HG03520 (cell line): ENCODE results near the gene PNPLA7.
"Not testable (repeated sequence)": the region's sequence is repeated elsewhere in the genome, so short reads cannot be mapped to it uniquely, and the experiment has no call there.

Source experiments
- ATAC-seq: cut with Tn5 transposase; IDR thresholded peaks from one replicate; pipeline ENCODE4 v1.9.1; 2021; ENCODE audit warnings: mild to moderate bottlenecking, moderate library complexity; ENCODE audit not compliant: unreplicated experiment

The PNPLA7 gene

DNA sequence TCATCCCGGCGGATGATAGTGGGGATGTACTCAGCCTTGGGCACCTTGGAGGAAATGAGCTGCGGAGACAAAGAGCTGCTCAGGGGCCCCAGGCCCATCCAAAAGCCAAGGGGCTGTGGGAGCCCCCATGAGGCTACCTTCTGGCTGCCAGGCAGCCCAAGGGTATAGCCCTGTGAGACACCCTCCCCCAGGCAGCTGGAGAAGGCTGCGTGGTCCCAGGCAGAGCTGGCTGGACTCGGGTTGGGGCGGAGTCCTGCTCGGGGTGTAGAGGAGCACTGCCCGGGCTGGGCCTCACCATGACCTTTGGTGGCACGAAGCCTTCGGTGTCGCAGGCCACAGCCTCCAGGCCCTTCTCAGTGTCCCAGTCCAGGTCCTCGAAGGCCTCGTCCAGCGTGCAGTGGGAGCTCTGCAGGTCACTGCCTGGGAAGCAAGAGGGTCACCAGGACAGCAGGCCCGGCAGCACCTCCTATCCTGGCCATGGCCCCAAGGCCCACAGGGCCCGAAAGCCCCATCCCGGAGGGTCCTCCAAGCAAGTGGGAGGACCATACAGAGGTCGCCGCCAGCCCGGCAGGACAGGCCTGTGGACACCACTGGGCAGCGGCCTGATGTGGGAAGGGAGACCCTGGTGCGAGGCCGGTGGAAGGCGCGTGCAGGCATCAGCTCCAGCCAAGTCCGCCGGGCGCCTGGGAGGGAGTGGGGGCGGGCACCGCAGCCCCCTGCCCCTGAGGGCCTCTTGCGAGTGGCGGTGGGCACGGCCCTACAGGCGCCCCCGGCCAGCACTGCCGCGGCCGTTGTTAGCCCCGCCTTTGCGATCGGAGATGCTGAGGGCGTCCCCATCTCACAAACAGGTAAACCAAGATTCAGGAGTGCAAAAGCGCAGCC is 97.2 kb downstream of the PNPLA7 start:
- ATAC-seq = no peak

DNA sequence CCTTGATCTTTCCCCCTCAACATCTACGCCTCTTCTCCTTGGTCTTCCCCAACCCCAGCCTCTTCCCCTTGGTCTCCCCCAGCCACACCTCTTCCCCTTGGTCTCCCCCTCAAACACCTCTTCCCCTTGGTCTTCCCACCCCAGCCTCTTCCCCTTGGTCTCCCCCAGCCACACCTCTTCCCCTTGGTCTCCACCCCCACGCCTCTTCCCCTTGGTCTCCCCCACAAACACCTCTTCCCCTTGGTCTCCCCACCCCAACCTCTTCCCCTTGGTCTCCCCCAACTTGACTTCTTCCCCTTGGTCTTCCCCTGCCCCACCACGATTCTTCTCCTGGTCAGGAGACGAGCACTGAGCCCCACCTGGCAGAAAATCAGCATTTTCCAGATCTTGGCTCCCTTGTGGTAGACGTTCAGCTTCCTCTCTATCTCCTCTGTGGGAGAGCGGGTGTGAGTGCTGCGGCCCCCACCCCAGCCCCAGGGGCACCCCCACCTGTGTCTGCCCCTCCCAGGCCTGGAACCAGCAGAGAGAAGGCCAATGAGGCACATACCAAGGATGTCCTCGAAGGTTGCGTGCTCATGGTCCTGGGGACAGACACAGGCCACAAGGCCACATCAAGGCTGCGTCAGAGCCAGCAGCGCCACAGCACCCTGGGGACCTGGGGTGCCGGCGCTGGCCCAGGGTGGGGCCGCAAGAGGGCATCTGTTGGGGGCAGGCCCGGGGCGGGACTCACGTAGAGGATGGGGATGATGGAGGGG is 98.0 kb downstream of the PNPLA7 start:
- ATAC-seq = no peak

DNA sequence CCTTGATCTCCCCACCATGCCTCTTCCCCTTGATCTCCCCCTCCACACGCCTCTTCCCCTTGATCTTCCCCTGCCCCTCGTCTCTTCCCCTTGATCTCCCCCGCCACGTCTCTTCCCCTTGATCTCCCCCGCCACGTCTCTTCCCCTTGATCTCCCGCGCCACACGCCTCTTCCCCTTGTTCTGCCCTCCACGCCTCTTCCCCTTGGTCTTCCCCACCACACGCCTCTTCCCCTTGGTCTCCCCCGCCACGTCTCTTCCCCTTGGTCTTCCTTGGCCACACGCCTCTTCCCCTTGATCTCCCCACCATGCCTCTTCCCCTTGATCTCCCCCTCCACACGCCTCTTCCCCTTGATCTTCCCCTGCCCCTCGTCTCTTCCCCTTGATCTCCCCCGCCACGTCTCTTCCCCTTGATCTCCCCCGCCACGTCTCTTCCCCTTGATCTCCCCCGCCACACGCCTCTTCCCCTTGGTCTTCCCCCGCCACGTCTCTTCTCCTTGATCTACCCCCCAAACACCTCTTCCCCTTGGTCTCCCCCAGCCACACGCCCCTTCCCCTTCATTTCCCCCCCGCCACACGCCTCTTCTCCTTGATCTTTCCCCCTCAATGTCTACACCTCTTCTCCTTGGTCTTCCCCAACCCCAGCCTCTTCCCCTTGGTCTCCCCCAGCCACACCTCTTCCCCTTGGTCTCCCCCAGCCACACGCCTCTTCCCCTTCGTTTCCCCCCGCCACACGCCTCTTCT is 98.8 kb downstream of the PNPLA7 start:
- ATAC-seq = not testable (repeated sequence)

DNA sequence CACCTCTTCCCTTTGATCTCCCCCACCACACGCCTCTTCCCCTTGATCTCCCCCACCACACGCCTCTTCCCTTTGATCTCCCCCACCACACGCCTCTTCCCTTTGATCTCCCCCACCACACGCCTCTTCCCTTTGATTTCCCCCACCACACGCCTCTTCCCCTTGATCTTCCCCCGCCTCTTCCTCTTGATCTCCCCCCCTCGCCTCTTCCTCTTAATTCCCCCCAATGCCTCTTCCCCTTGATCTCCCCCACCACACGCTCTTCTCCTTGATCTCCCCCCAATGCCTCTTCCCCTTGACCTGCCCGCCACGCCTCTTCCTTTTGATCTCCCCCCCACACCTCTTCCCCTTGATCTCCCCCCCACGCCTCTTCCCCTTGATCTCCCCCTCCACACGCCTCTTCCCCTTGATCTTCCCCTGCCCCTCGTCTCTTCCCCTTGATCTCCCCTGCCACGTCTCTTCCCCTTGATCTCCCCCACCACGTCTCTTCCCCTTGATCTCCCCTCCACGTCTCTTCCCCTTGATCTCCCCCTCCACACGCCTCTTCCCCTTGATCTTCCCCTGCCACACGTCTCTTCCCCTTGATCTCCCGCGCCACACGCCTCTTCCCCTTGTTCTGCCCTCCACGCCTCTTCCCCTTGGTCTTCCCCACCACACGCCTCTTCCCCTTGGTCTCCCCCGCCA is 99.5 kb downstream of the PNPLA7 start:
- not testable (repeated sequence) for ATAC-seq

DNA sequence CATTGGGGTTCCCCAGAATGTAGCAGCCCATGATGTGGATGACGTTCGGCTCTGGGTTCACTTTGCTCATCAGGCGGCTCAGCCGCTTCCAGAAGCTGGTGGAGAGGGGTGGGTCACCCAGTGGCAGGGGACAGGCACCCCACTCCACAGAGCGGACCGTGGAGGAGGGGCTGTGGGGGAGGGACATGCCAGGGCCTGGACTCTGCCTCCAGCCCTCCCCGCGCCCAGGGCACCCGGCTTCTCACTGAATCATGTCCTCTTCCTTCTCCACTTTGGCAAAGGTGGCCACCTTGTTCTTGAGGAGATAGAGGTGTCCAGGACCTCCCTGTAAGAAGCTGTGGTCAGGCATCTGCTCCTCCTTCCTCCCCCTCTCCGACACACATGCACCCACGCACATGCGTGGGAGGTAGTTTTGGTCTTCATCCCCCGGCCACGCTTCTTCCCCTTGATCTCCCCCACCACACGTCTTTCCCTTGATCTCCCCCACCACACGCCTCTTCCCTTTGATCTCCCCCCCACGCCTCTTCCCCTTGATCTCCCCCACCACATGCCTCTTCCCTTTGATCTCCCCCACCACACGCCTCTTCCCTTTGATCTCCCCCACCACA is 100.2 kb downstream of the PNPLA7 start:
- ATAC-seq = no peak

DNA sequence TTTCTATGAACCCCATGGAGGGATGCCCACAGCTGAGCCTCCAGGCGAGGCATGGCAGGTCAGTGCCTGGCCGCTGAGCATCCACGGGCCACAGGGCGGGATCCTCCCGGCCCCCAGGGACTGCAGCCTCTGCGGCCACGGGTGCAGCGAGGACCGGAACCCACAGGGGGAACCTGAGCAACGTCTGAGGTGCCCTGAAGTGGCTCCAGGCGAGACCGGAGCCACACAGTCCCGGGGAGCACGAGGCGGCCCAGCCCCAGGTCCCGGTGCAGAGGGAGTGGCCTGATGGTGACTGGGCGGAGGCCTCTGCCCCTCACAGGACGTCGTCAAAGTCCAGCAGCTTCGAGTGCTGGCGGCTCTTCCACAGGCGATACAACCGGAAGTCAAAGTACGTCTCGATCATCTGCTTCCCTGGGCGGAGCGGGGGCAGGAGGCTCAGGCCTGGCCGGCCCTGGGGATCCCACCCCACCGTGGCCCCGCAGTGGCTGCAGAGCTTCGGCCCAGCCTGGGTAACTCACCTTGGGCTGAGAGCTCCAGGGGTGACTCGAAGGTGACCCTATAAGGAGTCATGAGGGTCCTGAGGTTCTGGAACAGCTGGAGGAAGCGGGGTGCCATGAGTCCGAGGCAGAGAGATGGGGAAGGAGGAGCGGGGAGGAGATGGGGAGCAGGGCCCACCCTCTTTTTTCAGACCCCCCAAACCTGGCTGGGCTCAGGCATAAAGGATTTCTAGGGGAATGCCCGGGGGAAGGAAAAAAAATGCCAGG is 100.9 kb downstream of the PNPLA7 start:
- ATAC-seq = no peak

DNA sequence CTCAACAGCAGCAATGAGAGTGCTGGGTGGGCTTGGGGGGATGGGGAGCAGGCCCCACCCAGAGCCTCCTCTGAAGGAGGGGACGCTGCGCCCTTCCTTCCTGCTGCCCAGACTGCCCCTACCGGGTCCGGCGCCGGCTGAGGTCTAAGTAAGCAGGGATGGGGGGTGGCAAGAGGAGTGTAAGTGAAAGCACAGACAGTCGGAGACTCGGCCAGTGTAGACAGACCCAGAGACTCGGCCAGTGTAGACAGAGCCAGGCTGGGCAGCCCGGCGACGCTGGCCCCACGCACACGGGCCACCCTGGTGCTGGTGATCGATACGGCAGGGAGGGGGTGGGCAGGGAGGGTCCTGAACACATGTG is 101.6 kb downstream of the PNPLA7 start:
- ATAC-seq = no peak

DNA sequence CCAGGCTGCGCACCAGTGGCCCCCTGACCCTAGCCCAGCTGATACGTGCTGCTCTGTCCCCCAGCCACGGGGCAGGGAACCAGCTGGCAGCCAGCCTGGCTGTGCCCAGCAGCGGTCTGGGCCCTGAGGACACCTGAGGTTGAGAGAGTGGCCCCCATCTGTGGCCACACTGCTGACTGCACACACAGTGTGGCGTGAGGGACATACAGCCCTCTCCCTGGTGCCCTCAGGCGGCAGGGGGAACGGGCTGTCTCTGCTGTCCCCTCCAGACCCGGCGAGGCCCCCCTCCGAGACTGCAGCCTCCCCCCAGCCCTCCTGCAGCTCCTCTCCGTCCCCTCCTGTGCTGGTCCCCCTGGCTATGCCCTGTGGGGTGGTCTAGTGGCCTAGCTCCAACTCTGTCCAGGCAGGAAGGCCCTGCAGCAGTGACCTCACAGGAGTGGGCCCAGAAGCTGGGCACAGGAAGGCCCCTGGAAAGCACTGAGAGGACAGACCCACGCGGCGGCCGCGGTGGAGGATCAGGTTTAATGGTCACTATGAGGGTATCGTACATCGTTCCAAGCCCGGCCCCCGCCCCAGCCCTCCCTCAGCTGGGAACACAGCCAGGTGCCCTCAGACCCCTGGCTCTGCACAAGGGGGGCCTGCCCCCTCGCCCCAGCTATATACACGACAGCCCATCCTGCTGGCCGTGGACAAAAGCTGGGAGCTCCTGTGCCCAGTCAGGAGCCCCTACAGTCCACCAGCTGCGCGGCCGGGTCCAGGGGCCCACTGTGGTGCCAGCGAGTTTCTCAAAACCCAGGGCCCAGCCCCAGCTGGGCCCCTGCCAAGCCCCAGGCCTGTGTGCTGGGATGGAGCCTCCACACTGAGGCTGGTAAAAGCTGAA is 102.2 kb downstream of the PNPLA7 start:
- ATAC-seq = no peak

DNA sequence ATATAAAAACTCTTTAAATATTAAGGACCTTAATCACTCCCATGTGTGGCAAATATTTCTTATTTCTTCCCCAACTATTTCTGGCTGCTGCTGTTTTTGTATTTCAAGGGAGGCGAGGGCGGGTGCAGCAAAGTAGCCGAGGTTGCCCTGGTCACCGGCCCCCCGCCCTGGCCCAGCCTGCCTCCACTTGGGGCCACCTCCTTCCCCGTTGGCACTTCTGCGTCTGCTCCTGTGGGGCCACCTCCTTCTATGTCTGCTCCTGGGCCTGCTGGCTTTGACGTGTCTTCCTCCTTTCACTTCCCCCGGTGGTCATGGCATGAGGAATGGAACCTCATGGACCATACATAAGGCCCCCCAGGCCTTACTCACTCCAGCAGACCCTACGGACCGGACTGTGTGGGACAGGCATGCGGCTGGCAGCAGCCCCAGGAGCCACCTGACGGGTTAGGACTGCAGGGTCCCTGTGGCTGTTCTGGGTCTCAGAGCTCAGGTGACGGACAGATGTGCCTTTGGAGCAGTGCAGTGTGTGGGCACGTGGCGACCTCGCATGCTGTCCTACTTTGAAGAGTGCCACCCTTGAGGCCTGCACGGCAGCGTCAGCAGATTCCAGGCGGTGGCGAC is 103.2 kb downstream of the PNPLA7 start:
- ATAC-seq = no peak

DNA sequence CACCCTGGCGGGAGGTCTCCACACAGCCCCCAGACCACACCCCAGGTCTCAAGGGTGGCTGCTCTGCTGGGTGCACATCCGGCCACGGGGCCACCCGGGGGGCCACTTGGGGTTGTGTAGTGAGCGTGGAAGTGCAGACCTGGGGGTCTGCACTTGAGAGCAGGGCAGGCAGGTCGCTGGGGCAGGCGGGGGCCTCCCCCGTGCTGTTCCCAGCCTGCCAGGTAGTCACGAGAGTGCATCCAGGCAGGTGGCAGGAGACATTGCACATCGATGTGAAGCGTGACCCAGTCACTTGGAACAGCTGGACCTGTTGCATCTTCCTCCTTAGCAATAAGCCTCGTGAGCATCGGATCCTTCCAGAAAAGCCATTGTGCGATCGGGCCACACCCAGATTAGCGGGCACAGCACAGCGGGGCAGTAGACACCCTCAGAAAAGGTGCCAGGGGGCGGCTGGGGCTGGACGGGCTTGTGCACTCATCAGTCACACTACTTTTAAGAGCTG is 104.2 kb downstream of the PNPLA7 start:
- no peak for ATAC-seq

DNA sequence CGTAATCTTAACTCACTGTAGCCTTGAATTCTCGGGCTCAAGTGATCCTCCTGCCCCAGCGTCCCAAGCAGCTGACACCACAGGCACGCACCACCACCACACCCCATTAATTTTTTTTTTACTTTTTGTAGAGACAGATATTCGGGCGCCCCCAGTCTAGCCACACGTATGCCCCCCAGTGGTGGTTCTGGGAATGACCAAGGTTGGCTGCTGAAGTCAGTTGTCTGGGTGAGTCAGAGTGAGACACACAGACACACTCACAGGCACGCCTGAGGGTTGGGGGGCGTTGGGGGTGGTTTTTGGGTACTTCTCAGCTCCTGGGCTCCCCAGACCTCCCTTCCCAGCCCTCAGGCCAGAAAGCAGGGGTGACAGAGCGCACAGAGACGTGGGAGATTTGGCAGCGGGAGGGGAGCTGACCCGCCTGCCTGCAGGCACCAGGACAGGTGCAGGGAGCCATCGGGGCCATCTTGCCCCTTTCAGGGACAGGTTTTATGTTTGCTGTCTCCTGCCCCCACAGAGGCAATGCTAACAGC is 104.9 kb downstream of the PNPLA7 start:
- ATAC-seq = no peak

DNA sequence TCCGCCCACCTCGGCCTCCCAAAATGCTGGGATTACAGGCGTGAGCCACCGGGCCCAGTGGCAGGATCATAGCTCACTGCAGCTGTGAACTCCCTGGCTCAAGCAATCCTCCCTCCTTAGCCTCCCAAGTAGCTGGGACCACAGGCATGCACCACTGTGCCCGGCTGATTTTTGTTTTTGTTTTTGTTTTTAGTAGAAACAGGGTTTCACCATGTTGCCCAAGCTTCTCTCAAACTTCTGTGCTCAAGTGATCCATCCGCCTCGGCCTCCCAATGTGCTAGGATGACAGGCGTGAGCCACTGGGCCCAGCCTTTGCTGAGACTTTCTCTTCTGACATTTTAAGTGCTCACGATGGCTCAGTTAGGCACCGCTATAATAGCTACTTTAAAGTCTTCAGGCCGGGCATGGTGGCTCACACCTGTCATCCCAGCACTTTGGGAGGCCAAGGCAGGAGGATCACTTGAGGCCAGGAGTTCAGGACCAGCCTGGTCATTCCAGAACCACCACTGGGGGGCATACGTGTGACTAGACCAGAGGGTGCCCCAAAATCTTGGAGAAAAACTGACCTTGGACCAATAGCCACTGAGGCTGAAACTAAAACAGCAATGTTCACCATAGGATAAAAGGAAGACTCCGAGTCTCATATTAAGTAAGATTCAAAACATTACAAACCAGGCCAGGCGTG is 106.0 kb downstream of the PNPLA7 start:
- ATAC-seq = no peak

DNA sequence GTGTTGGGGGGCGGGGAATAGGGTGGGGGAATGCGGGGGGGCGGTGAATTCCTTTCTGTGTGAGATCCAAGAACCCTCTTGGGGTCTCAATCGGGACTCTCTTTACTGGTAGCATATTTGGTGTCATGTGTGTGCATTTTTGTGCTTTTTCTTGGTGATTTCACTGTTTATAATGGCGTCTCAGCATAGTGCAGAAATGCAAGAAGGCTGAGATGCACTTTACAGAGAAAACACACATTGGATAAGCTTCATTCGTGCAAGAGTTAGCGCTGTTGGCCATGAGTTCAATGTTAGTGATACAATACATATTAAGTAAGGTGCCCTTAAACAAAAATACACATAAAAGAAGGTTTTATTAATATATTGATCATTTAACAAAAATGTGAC is 108.3 kb downstream of the PNPLA7 start:
- no peak for ATAC-seq

DNA sequence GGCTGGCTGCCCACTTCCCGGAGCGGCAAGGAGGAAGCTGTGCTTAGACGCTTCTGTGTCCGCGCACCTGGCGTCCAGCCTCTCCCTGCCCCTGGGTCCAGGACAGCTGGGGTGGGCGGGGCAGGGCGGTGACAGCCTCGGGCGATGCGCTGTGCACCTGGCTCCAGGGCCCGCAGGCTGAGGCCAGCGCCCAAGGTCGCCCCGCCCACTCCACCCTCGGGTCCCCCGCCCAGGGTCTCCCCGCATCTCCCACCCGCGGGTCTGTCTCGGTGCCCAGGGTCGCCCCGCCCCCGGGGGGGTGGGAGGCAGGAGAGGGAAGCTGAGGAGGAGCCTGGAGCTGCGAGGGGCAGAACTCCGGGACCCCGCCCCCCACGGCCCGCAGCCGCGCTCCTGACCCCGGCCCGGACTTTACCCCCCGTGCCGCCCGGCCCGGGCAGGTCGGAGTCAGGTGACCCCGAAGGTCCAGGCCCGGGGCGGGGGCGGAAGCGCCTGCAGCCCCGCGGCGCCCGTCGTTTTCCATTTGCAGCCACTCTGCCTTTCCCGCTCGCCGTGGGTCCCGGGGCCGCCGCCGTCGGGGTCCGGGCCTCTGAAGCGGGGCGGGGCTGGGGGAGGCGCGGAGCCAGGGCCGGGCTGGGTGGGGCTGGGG is 108.8 kb downstream of the PNPLA7 start, which contains the start of gene ENTPD8:
Gene ENTPD8 (minus strand): TSS at position 69 of the 646 bp plus-strand sequence. CDS start 3,072 bp downstream, outside the sequence.
- ATAC-seq = no peak

DNA sequence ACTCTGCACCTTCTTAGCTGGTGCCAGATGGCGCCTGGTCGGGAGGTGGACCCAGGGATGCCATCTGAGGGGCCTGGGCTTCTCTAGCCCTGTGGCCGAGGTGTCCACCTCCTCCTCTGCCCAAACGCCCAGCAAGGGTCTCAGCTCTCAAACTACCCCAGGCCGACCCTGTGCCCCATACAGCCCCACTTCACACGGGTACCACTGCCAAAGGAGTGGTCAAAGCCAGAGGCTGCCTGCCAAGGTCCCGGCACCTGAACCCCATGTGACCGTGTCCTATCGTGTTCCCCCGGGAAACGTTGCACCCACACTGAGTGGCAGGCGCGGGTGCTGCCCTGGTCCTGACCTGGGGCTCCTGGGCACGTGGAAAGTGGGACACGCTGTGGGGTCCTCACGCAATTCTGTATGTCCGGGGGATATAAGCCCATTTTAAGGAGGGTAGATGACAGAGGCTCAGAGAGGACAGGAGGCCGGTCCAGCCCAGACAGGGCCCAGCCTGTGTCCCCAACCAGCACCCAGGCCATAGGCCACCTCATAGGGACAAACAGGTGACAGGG is 111.0 kb downstream of the PNPLA7 start:
- no peak for ATAC-seq

DNA sequence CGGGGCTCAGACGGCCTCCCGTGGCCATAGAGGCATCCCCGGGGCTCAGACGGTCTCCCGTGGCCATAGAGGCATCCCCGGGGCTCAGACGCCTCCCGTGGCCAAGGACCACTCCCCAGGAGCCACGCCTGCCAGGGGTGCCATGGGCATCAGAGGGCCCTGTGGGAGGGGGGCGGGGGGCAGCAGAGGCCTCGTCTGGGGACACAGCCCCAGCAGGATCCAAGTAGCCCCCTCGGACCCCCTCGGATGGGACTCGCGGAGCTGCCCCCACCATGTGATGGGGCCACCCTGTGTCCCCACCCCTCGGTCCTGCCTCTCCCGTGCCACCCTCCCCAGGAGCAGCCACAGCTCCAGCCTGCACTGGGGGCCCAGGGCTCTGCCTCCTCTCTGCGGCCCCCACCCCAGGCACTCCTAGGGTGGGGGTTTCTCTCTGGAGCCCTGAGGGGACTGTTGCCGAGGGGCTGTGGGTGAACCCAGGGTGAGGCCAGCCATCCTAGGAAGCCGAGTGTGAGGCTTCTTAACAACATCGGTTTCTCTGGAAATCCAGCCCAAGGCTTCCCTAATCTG is 111.5 kb downstream of the PNPLA7 start:
- no peak for ATAC-seq
